Heart left ventricle (tissue), 16 donors: ENCODE data around the gene ZFYVE26. TPM values are rescaled to one million over a fixed set of nuclear protein-coding genes. Genes with fewer than 3 reads are reported as not detected.

Source experiments
- ATAC-seq, 4 donors: fragments of 200-7000 bp; cut with Tn5 transposase; one replicate each; pipeline ENCODE4 v1.9.1; 2020 to 2022; ENCODE audit warnings: moderate library complexity in 4 of 4, mild to moderate bottlenecking in 3 of 4, moderate number of reproducible peaks in 1 of 4
- DNase-seq, 5 donors: peaks; one replicate each; pipeline ENCODE4 v3.0.0-alpha.2; 2020
- H3K27ac ChIP-seq, 12 donors: fragments of 200-600 bp; sonication (generic) in 4 of 12; one replicate each; pipeline versions ENCODE4 v1.5.0 to v1.8.0; 2016 to 2022; ENCODE audit warnings: mild to moderate bottlenecking in 2 of 12
- H3K27me3 ChIP-seq, 9 donors: fragments of 200-600 bp; sonication (generic) in 2 of 9; one replicate each; pipeline versions ENCODE4 v1.5.1 to v1.8.0; 2016 to 2022; ENCODE audit warnings: mild to moderate bottlenecking in 3 of 9
- H3K36me3 ChIP-seq, 9 donors: fragments of 200-600 bp; sonication (generic) in 2 of 9; one replicate each; pipeline versions ENCODE4 v1.5.0 to v1.8.0; 2018 to 2022; ENCODE audit warnings: mild to moderate bottlenecking in 2 of 9
- H3K4me1 ChIP-seq, 12 donors: fragments of 200-600 bp; sonication (generic) in 4 of 12; one replicate each; pipeline versions ENCODE4 v1.5.0 to v1.8.0; 2016 to 2022; ENCODE audit warnings: mild to moderate bottlenecking in 3 of 12
- H3K4me3 ChIP-seq, 12 donors: fragments of 200-600 bp; sonication (generic) in 4 of 12; one replicate each; pipeline versions ENCODE4 v1.5.0 to v1.8.0; 2017 to 2022; ENCODE audit warnings: mild to moderate bottlenecking in 9 of 12, moderate library complexity in 4 of 12
- H3K9me3 ChIP-seq, 12 donors: fragments of 200-600 bp; sonication (generic) in 4 of 12; one replicate each; pipeline versions ENCODE4 v1.5.0 to v1.8.0; 2016 to 2022; ENCODE audit warnings: mild to moderate bottlenecking in 1 of 12
- CTCF ChIP-seq, 12 donors: fragments of 200-600 bp; sonication (generic) in 4 of 12; IDR thresholded peaks; one replicate each; pipeline versions ENCODE4 v1.5.0 to v1.8.0; 2018 to 2022; ENCODE audit warnings: antibody characterized with exemption in 12 of 12, mild to moderate bottlenecking in 5 of 12
- POLR2A ChIP-seq, 2 donors: fragments of 450-650 bp; IDR thresholded peaks; one replicate each; pipeline ENCODE4 v1.6.1; 2017; ENCODE audit warnings: antibody characterized with exemption in 2 of 2, mild to moderate bottlenecking in 2 of 2, moderate library complexity in 2 of 2
- WGBS, 4 donors: extraction: QIAGEN DNeasy Blood & Tissue Kit in 2 of 4; methylation state at CpG; one replicate each; pipeline versions ENCODE4 v1.1.5 to v1.1.7; 2013 to 2018; 5-methylcytosine and 5-hydroxymethylcytosine counted together
- intact Hi-C, 10 donors: fragments of 100-400 bp; cut with DNase I; formaldehyde crosslinking; loops; one replicate each; pipeline versions ENCODE4 v1.11.1 to v1.14.2; 2022
- polyA plus RNA-seq, 2 donors: library from polyadenylated mRNA; stranded (reverse); fragments of 200-250 nt; gene quantifications; one replicate each; pipeline ENCODE4 v1.2.3, GENCODE V29; 2013
- total RNA-seq, 9 donors: library from RNA; depleted of rRNA in 2 of 9; stranded (reverse); fragments of >200 nt in 2 of 9; fragmentation: NEBNext Ultra II Directional in 3 of 9; extraction: Animal tissue kit (Norgen Biotek cat#: 25700) in 3 of 9; gene quantifications; one replicate each; pipeline versions ENCODE4 v1.1.0 to v1.2.4, GENCODE V29; 2016 to 2023
- donor health status: ischemic (EF 13 %, LVEDD 7.1; RV severe dilation, severe dysfunction).
- donor health status: healthy with polysubstance abuse.
- donor health status: DM: no; HTN: yes; CAD: no.
- donor health status: DM: no; HTN: no; CAD: no.
- donor health status: ischemic (EF 25% LVEDD 6.9; RV normal size, moderate dysfunction).
- donor health status: ischemic (EF 25% LVEDD 5.7; RV mildly dilated, moderate dysfunction).
- donor health status: healthy.
- donor health status: DM: yes; HTN: yes; CAD: no.
- donor health status: ischemic (EF 35%, LVEDD 5.7; RV mildly dilated, moderate dysfunction).
- donor health status: nonischemic (EF 11% LVEDD 7.7; RV severe dilation, severe dysfunction).
- donor health status: DM: yes; HTN: yes; CAD: no.
- donor health status: PGD.
- donor health status: ischemic (EF 29% LVEDD 5.4; RV normal size, mild dysfunction).
- donor health status: nonischemic (EF 23%, LVEDD 6.1; RV moderate dilation, normal function).

Gene ZFYVE26
- total and polyA plus RNA-seq, 11 donors, result 5.1 to 24.1 (median 18.2) TPM

- no peaks in the 10 kb centered on the region for H3K27me3 ChIP-seq
- peaks cover 0 to 10% (median 0%) of the 10 kb centered on the region in 12 donors for H3K4me1 ChIP-seq
- no peak overlapping the region for H3K4me3 ChIP-seq
- peaks cover 0 to 24% (median 0%) of the 10 kb centered on the region in 12 donors for H3K9me3 ChIP-seq
- TF ChIP-seq POLR2A (IDR thresholded peaks at IDR 0.05) (no peak), CTCF (IDR thresholded peaks at IDR 0.05) (no peak)
- DNase-seq, result no peak
- H3K36me3 ChIP-seq, result no peaks in the 10 kb centered on the region
- ATAC-seq, result no peak
- intact Hi-C loops, result no loop called here
- WGBS, 4 donors, result 85 to 97% (median 94%) methylated on average over 9 of the region's 9 CpGs
- no peak overlapping the region for H3K27ac ChIP-seq
Observed at GRCh38 chr14:67850066-67850830, 33.9 kb upstream of the ZFYVE26 start.

- H3K4me3 ChIP-seq, result no peak overlapping the region
- 93 to 97% (median 95%) methylated on average over 17 of the region's 17 CpGs for WGBS, 4 donors
- TF ChIP-seq POLR2A (IDR thresholded peaks at IDR 0.05), result no peak
- no peak for TF ChIP-seq CTCF (IDR thresholded peaks at IDR 0.05)
- DNase-seq (peak in 1 of 5 donors; percentile 18), ATAC-seq (peak in 1 of 4 donors; percentile 15)
- H3K9me3 ChIP-seq, result peaks cover 0 to 24% (median 0%) of the 10 kb centered on the region in 12 donors
- H3K4me1 ChIP-seq, result no peaks in the 10 kb centered on the region
- no peaks in the 10 kb centered on the region for H3K27me3 ChIP-seq
- H3K27ac ChIP-seq, result no peak overlapping the region
- intact Hi-C loops, result no loop called here
- H3K36me3 ChIP-seq, result no peaks in the 10 kb centered on the region
Observed at GRCh38 chr14:67846029-67846610, 29.7 kb upstream of the ZFYVE26 start.

- ATAC-seq (peak in 1 of 4 donors; percentile 41), DNase-seq (peak in 3 of 5 donors; percentile 52 to 64 (median 60))
- H3K4me3 ChIP-seq, result no peak overlapping the region
- no peaks in the 10 kb centered on the region for H3K27me3 ChIP-seq
- H3K27ac ChIP-seq, result no peak overlapping the region
- H3K4me1 ChIP-seq, result no peaks in the 10 kb centered on the region
- 29 to 44% (median 40%) methylated on average over 2 of the region's 2 CpGs for WGBS, 4 donors
- intact Hi-C loops, result loop anchor here in 8 of 10 donors (2.0 to 10.0 kb wide), 6 partner anchors 980 to 1008 kb away; no protein-coding TSS in a partner anchor
- H3K9me3 ChIP-seq, result no peaks in the 10 kb centered on the region
- peaks cover 0 to 12% (median 0%) of the 10 kb centered on the region in 9 donors for H3K36me3 ChIP-seq
- TF ChIP-seq CTCF (IDR thresholded peaks at IDR 0.05) (peak; percentile 33 to 63 (median 44)), POLR2A (IDR thresholded peaks at IDR 0.05) (no peak)
Observed at GRCh38 chr14:67837011-67837624, 20.7 kb upstream of the ZFYVE26 start.

- no peaks in the 10 kb centered on the region for H3K9me3 ChIP-seq
- H3K27ac ChIP-seq, result no peak overlapping the region
- no peaks in the 10 kb centered on the region for H3K4me1 ChIP-seq
- DNase-seq (no peak), ATAC-seq (no peak)
- no peaks in the 10 kb centered on the region for H3K27me3 ChIP-seq
- H3K4me3 ChIP-seq, result no peak overlapping the region
- intact Hi-C loops, result loop anchor here in 8 of 10 donors (5.0 to 10.0 kb wide), 5 partner anchors 982 to 1009 kb away; no protein-coding TSS in a partner anchor
- TF ChIP-seq POLR2A (IDR thresholded peaks at IDR 0.05), result no peak
- TF ChIP-seq CTCF (IDR thresholded peaks at IDR 0.05), result no peak
- H3K36me3 ChIP-seq, result peaks cover 0 to 12% (median 0%) of the 10 kb centered on the region in 9 donors
Observed at GRCh38 chr14:67835596-67835995, 19.2 kb upstream of the ZFYVE26 start.
